H9 (cell line): Measurements from ENCODE around the gene TUNAR. TPM values are rescaled to one million over a fixed set of nuclear protein-coding genes. Genes with fewer than 3 reads are reported as not detected.

ENCODE experiments used
- DNase-seq: peaks from one replicate; pipeline ENCODE4 v3.0.0-alpha.2; 2017
- H2AFZ ChIP-seq: one replicate; pipeline ENCODE4 v1.6.1; 2013; ENCODE audit warnings: mild to moderate bottlenecking, low read length, control low read depth, moderate library complexity
- H2AK5ac ChIP-seq: 2 replicates; pipeline ENCODE4 v1.6.1; 2013; ENCODE audit warnings: low read length, control low read depth, mixed read lengths; ENCODE audit not compliant: insufficient read length
- H2BK120ac ChIP-seq: one replicate; pipeline ENCODE4 v1.6.1; 2013; ENCODE audit warnings: low read depth, mild to moderate bottlenecking, low read length, control low read depth, inconsistent platforms; ENCODE audit not compliant: poor library complexity, severe bottlenecking
- H2BK12ac ChIP-seq: 2 replicates; pipeline ENCODE4 v1.6.1; 2013; ENCODE audit warnings: low read length, control low read depth, mixed read lengths, low read depth; ENCODE audit not compliant: insufficient read length
- H2BK15ac ChIP-seq: 2 replicates; pipeline ENCODE4 v1.6.1; 2013; ENCODE audit warnings: low read depth, low read length, control low read depth
- H2BK20ac ChIP-seq: one replicate; pipeline ENCODE4 v1.6.1; 2013; ENCODE audit warnings: low read depth, mild to moderate bottlenecking, low read length, control low read depth, inconsistent platforms; ENCODE audit not compliant: poor library complexity, severe bottlenecking
- H2BK5ac ChIP-seq: 2 replicates; pipeline ENCODE4 v1.6.1; 2013; ENCODE audit warnings: low read length, control low read depth, mixed read lengths; ENCODE audit not compliant: insufficient read length
- H3K14ac ChIP-seq: 2 replicates; pipeline ENCODE4 v1.6.1; 2013; ENCODE audit warnings: low read length, control low read depth; ENCODE audit not compliant: insufficient read depth
- H3K18ac ChIP-seq: 2 replicates; pipeline ENCODE4 v1.6.1; 2013; ENCODE audit warnings: low read depth, mild to moderate bottlenecking, mixed read lengths, low read length, control low read depth; ENCODE audit not compliant: insufficient read length
- H3K23ac ChIP-seq: 2 replicates; pipeline ENCODE4 v1.6.1; 2013; ENCODE audit warnings: low read length, control low read depth, mixed read lengths, low read depth; ENCODE audit not compliant: insufficient read length
- H3K23me2 ChIP-seq: 2 replicates; pipeline ENCODE4 v1.6.1; 2013; ENCODE audit warnings: low read depth, mild to moderate bottlenecking, mixed read lengths, low read length, control low read depth; ENCODE audit not compliant: insufficient read length, poor library complexity, severe bottlenecking
- H3K27ac ChIP-seq: 2 replicates; pipeline ENCODE4 v1.5.1; 2013; ENCODE audit warnings: low read length, control low read depth, mixed read lengths, low read depth; ENCODE audit not compliant: insufficient read length
- H3K27me3 ChIP-seq: 2 replicates; pipeline ENCODE4 v1.6.1; 2013; ENCODE audit warnings: low read length, control low read depth, inconsistent platforms; ENCODE audit not compliant: insufficient read depth
- H3K4ac ChIP-seq: 2 replicates; pipeline ENCODE4 v1.6.1; 2013; ENCODE audit warnings: low read depth, mild to moderate bottlenecking, control low read depth, inconsistent platforms, low read length, moderate library complexity
- H3K4me1 ChIP-seq: 2 replicates; pipeline ENCODE4 v1.6.1; 2013; ENCODE audit warnings: low read length, control low read depth, inconsistent platforms; ENCODE audit not compliant: insufficient read depth
- H3K4me2 ChIP-seq: 2 replicates; pipeline ENCODE4 v1.6.1; 2013; ENCODE audit warnings: low read length, control low read depth, mixed read lengths; ENCODE audit not compliant: insufficient read length, insufficient read depth
- H3K56ac ChIP-seq: 2 replicates; pipeline ENCODE4 v1.6.1; 2013; ENCODE audit warnings: low read depth, mild to moderate bottlenecking, mixed read lengths, low read length, control low read depth; ENCODE audit not compliant: insufficient read length
- H3K79me1 ChIP-seq: 2 replicates; pipeline ENCODE4 v1.6.1; 2013; ENCODE audit warnings: low read depth, mild to moderate bottlenecking, moderate library complexity, low read length, control low read depth, inconsistent platforms; ENCODE audit not compliant: insufficient read depth, poor library complexity, severe bottlenecking
- H3K79me2 ChIP-seq: 2 replicates; pipeline ENCODE4 v1.6.1; 2013; ENCODE audit warnings: low read length, control low read depth, inconsistent platforms; ENCODE audit not compliant: insufficient read depth
- H3K9ac ChIP-seq: 2 replicates; pipeline ENCODE4 v1.6.1; 2013; ENCODE audit warnings: low read length, control low read depth, mixed read lengths; ENCODE audit not compliant: insufficient read length; ENCODE audit errors: extremely low read depth
- H3K9me3 ChIP-seq: one replicate; pipeline ENCODE4 v1.6.1; 2013; ENCODE audit warnings: low read depth, low read length, inconsistent platforms; ENCODE audit not compliant: control insufficient read depth
- H3T11ph ChIP-seq: one replicate; pipeline ENCODE4 v1.6.1; 2013; ENCODE audit warnings: mild to moderate bottlenecking, low read length, control low read depth, inconsistent platforms
- H4K20me1 ChIP-seq: one replicate; pipeline ENCODE4 v1.6.1; 2013; ENCODE audit not compliant: control insufficient read depth, insufficient read length, insufficient read depth
- H4K5ac ChIP-seq: 2 replicates; pipeline ENCODE4 v1.6.1; 2013; ENCODE audit warnings: low read depth, mild to moderate bottlenecking, mixed read lengths, low read length, control low read depth; ENCODE audit not compliant: insufficient read length
- H4K8ac ChIP-seq: replicated peaks from 2 replicates; pipeline ENCODE4 v1.6.1; 2013; ENCODE audit warnings: low read length, control low read depth, mixed read lengths, low read depth; ENCODE audit not compliant: insufficient read length
- H4K91ac ChIP-seq: 2 replicates; pipeline ENCODE4 v1.6.1; 2013; ENCODE audit warnings: low read depth, mild to moderate bottlenecking, moderate library complexity, mixed read lengths, low read length, control low read depth; ENCODE audit not compliant: insufficient read length
- H3K27ac Mint-ChIP-seq, 3 experiments: 2 replicates in 2 of 3; 3 replicates in 1 of 3; pipeline ENCODE4 v1.8.0; 2020 to 2021; ENCODE audit warnings: mixed read lengths in 3 of 3, mild to moderate bottlenecking in 1 of 3, moderate library complexity in 1 of 3
- H3K27me3 Mint-ChIP-seq: 2 replicates; pipeline ENCODE4 v1.8.0; 2021; ENCODE audit warnings: low read depth, mild to moderate bottlenecking, moderate library complexity, mixed read lengths
- H3K36me3 Mint-ChIP-seq, 3 experiments: 2 replicates in 2 of 3; 3 replicates in 1 of 3; pipeline ENCODE4 v1.8.0; 2020 to 2021; ENCODE audit warnings: low read depth in 3 of 3, mixed read lengths in 3 of 3; ENCODE audit not compliant: insufficient read depth in 1 of 3
- H3K4me1 Mint-ChIP-seq, 2 experiments: 2 replicates each; pipeline ENCODE4 v1.8.0; 2020; ENCODE audit warnings: mixed read lengths in 2 of 2
- H3K4me3 Mint-ChIP-seq, 2 experiments: 2 replicates in 1 of 2; 3 replicates in 1 of 2; pipeline ENCODE4 v1.8.0; 2020 to 2021; ENCODE audit warnings: mild to moderate bottlenecking in 2 of 2, mixed read lengths in 2 of 2, moderate library complexity in 1 of 2
- H3K9me3 Mint-ChIP-seq, 2 experiments: 2 replicates in 1 of 2; 3 replicates in 1 of 2; pipeline ENCODE4 v1.8.0; 2020; ENCODE audit warnings: mild to moderate bottlenecking in 2 of 2, mixed read lengths in 2 of 2, moderate library complexity in 1 of 2
- CTCF ChIP-seq: fragments of 200-600 bp; sonication (generic); conservative IDR thresholded peaks from 3 replicates; pipeline ENCODE4 v1.8.0; 2021; ENCODE audit warnings: antibody characterized with exemption, mild to moderate bottlenecking
- WGBS: extraction: QIAGEN DNeasy Blood & Tissue Kit; methylation state at CpG from one replicate; pipeline ENCODE4 v1.1.7; 2013; ENCODE audit warnings: missing lambda C conversion rate, low lambda C conversion rate, mixed read lengths; ENCODE audit not compliant: insufficient read length; ENCODE audit errors: extremely low coverage; 5-methylcytosine and 5-hydroxymethylcytosine counted together
- total RNA-seq: library from RNA; stranded (reverse); gene quantifications from 2 replicates; pipeline ENCODE4 v1.2.1, GENCODE V29; 2021

Gene TUNAR
- total RNA-seq, 1 experiment from 2014 or later, result 26.2 TPM

GRCh38 chr14:95906591-95906990 is 30.0 kb downstream of the TUNAR start:
- no peaks in the 10 kb centered on the region for H3K27me3 ChIP-seq
- no CpG with 5 or more reads among the region's 4 CpGs for WGBS
- H3K18ac ChIP-seq, result no peak overlapping the region
- H3K14ac ChIP-seq, result no peak overlapping the region
- H3K9me3 Mint-ChIP-seq, result no peaks in the 10 kb centered on the region
- no peak overlapping the region for H2BK15ac ChIP-seq
- H3K4me1 Mint-ChIP-seq, result peaks cover 25 to 32% of the 10 kb centered on the region in 2 experiments
- no peaks in the 10 kb centered on the region for H3K9me3 ChIP-seq
- H4K8ac ChIP-seq, result no peak overlapping the region
- H3K4me1 ChIP-seq, result 0 out of 2 replicates have a peak, but pooled peaks cover 6% of the 10 kb centered on the region
- no peaks in the 10 kb centered on the region for H4K20me1 ChIP-seq
- H4K5ac ChIP-seq, result no peak overlapping the region
- H3K79me1 ChIP-seq, result no peaks in the 10 kb centered on the region
- no peak overlapping the region for H3K4me2 ChIP-seq
- H3K4ac ChIP-seq, result no peak overlapping the region
- no peak overlapping the region for H4K91ac ChIP-seq
- no peak overlapping the region for H3K56ac ChIP-seq
- TF ChIP-seq CTCF, result no peak
- H3K27ac ChIP-seq, result no peak overlapping the region
- H3K9ac ChIP-seq, result no peak overlapping the region
- DNase-seq, result no peak
- H2BK12ac ChIP-seq, result no peak overlapping the region
- no peaks in the 10 kb centered on the region for H3K79me2 ChIP-seq
- no peak overlapping the region for H3K23ac ChIP-seq
- H2AK5ac ChIP-seq, result no peak overlapping the region
- peaks cover 3% of the 10 kb centered on the region for H3K23me2 ChIP-seq
- peaks cover 0 to 11% (median 3%) of the 10 kb centered on the region in 3 experiments; a peak in 3 of 7 replicates for H3K36me3 Mint-ChIP-seq
- no peak overlapping the region for H2BK120ac ChIP-seq
- no peak overlapping the region for H3T11ph ChIP-seq
- H3K27ac Mint-ChIP-seq, result no peak overlapping the region
- H2BK20ac ChIP-seq, result no peak overlapping the region
- no peak overlapping the region for H3K4me3 Mint-ChIP-seq
- H2BK5ac ChIP-seq, result no peak overlapping the region
- no peak overlapping the region for H2AFZ ChIP-seq
- H3K27me3 Mint-ChIP-seq, result no peaks in the 10 kb centered on the region
